Stomach (tissue), 9 donors: ENCODE measurements around the gene MYT1. TPM values are rescaled to one million over a fixed set of nuclear protein-coding genes. Genes with fewer than 3 reads are reported as not detected.

Experiments
- DNase-seq, 2 donors: peaks; one replicate each; pipeline versions ENCODE4 v3.0.0 to v3.0.0-alpha.2; 2013 to 2019
- H3K27ac ChIP-seq, 5 donors: fragments of 200-600 bp in 4 of 5; sonication (generic) in 4 of 5; one replicate each; pipeline ENCODE4 v1.5.1; 2013 to 2019; ENCODE audit warnings: mild to moderate bottlenecking in 1 of 5, moderate library complexity in 1 of 5
- H3K27me3 ChIP-seq, 3 donors: fragments of 200-600 bp; sonication (generic); one replicate each; pipeline ENCODE4 v1.5.1; 2017 to 2019; ENCODE audit warnings: mixed run types in 1 of 3
- H3K36me3 ChIP-seq, 4 donors: fragments of 200-600 bp; sonication (generic); 1 replicate in 3 of 4; 2 replicates in 1 of 4; pipeline ENCODE4 v1.5.1; 2016 to 2019
- H3K4me1 ChIP-seq, 4 donors: fragments of 200-600 bp; sonication (generic); one replicate each; pipeline ENCODE4 v1.5.1; 2016 to 2019
- H3K4me3 ChIP-seq, 4 donors: fragments of 200-600 bp; sonication (generic) in 3 of 4; one replicate each; pipeline ENCODE4 v1.5.1; 2016 to 2019; ENCODE audit warnings: mild to moderate bottlenecking in 1 of 4
- H3K9me3 ChIP-seq, 4 donors: fragments of 200-600 bp; sonication (generic); one replicate each; pipeline ENCODE4 v1.5.1; 2016 to 2019
- CTCF ChIP-seq, 7 experiments: fragments of 450-650 bp in 4 of 7; fragments of 200-600 bp in 3 of 7; sonication (generic) in 3 of 7; IDR thresholded peaks; one replicate each; pipeline ENCODE4 v1.5.1; 2016 to 2019; ENCODE audit warnings: antibody characterized with exemption in 7 of 7, control low read depth in 2 of 7, mild to moderate bottlenecking in 1 of 7
- EP300 ChIP-seq: sonication (generic); formaldehyde crosslinking; IDR thresholded peaks from one replicate; pipeline ENCODE4 v1.6.1; 2017; ENCODE audit warnings: antibody characterized with exemption
- POLR2A ChIP-seq, 4 donors: fragments of 450-650 bp; IDR thresholded peaks; one replicate each; pipeline ENCODE4 v1.6.1; 2016; ENCODE audit warnings: antibody characterized with exemption in 4 of 4, control low read depth in 2 of 4, mild to moderate bottlenecking in 1 of 4, moderate library complexity in 1 of 4
- POLR2AphosphoS5 ChIP-seq, 3 donors: sonication (generic); formaldehyde crosslinking; IDR thresholded peaks; one replicate each; pipeline ENCODE4 v1.6.1; 2016; ENCODE audit warnings: antibody characterized with exemption in 3 of 3
- WGBS, 5 donors: extraction: QIAGEN DNeasy Blood & Tissue Kit in 3 of 5; methylation state at CpG; one replicate each; pipeline versions ENCODE4 v1.1.5 to v1.1.7; 2013 to 2018; 5-methylcytosine and 5-hydroxymethylcytosine counted together
- intact Hi-C: fragments of 100-400 bp; cut with DNase I; formaldehyde crosslinking; loops from one replicate; pipeline ENCODE4 v1.15.1; 2023; ENCODE audit warnings: low total_unique reads
- polyA plus RNA-seq, 3 donors: library from polyadenylated mRNA; stranded (reverse); fragments of 200-250 nt; gene quantifications; one replicate each; pipeline ENCODE4 v1.2.3, GENCODE V29; 2013
- total RNA-seq, 5 donors: library from RNA; depleted of rRNA; stranded (reverse); fragments of >200 nt; gene quantifications; one replicate each; pipeline versions ENCODE4 v1.1.0 to v1.2.3, GENCODE V29; 2014 to 2016
- donor health status: healthy with polysubstance abuse.
- donor health status: Bipolar disorder and iron deficiency.
- donor health status: healthy.

MYT1 gene
- total and polyA plus RNA-seq, 8 donors = 0.08 to 0.55 (median 0.25) TPM; not detected in 5

GRCh38 chr20:64238115-64238825, 74.0 kb downstream of the MYT1 start:
- Histone ChIP-seq H3K27me3 (no peaks in the 10 kb centered on the region), H3K9me3 (no peaks in the 10 kb centered on the region), H3K4me3 (no peak overlapping the region), H3K4me1 (peaks cover 0 to 6% (median 0%) of the 10 kb centered on the region in 4 donors), H3K27ac (no peak overlapping the region), H3K36me3 (no peaks in the 10 kb centered on the region)
- intact Hi-C loops = no loop called here
- 60 to 71% (median 63%) methylated on average over 11 of the region's 11 CpGs for WGBS, 5 donors
- DNase-seq = no peak
- TF ChIP-seq POLR2AphosphoS5 (IDR thresholded peaks at IDR 0.05) = no peak

- Histone ChIP-seq H3K4me3 (no peak overlapping the region), H3K36me3 (no peaks in the 10 kb centered on the region), H3K4me1 (peaks cover 0 to 2% (median 0%) of the 10 kb centered on the region in 4 donors), H3K27ac (no peak overlapping the region), H3K9me3 (no peaks in the 10 kb centered on the region), H3K27me3 (no peaks in the 10 kb centered on the region)
- 53 to 77% (median 68%) methylated on average over 5 to 7 of the region's 7 CpGs for WGBS, 5 donors
- no peak for TF ChIP-seq CTCF (IDR thresholded peaks at IDR 0.05)
- TF ChIP-seq EP300 = no peak
- no peak for TF ChIP-seq POLR2A (IDR thresholded peaks at IDR 0.05)
- TF ChIP-seq POLR2AphosphoS5 (IDR thresholded peaks at IDR 0.05) = no peak
- intact Hi-C loops = no loop called here
- DNase-seq = no peak
Measured at GRCh38 chr20:64238851-64239387, 74.7 kb downstream of the MYT1 start.

GRCh38 chr20:64239449-64240242, 75.4 kb downstream of the MYT1 start:
- DNase-seq = no peak
- 86 to 91% (median 87%) methylated on average over 18 to 19 of the region's 19 CpGs for WGBS, 5 donors
- H3K9me3 ChIP-seq = no peaks in the 10 kb centered on the region
- H3K4me3 ChIP-seq = no peak overlapping the region
- H3K36me3 ChIP-seq = no peaks in the 10 kb centered on the region
- H3K27ac ChIP-seq = no peak overlapping the region
- intact Hi-C loops = no loop called here
- TF ChIP-seq POLR2AphosphoS5 (IDR thresholded peaks at IDR 0.05) (no peak), EP300 (no peak), POLR2A (IDR thresholded peaks at IDR 0.05) (no peak), CTCF (IDR thresholded peaks at IDR 0.05) (no peak)
- H3K4me1 ChIP-seq = no peaks in the 10 kb centered on the region
- H3K27me3 ChIP-seq = peaks cover 0 to 6% (median 0%) of the 10 kb centered on the region in 3 donors

GRCh38 chr20:64240243-64241015, 76.2 kb downstream of the MYT1 start:
- WGBS, 5 donors = 85 to 91% (median 88%) methylated on average over 23 to 26 of the region's 26 CpGs
- Histone ChIP-seq H3K9me3 (no peaks in the 10 kb centered on the region), H3K4me3 (no peak overlapping the region), H3K36me3 (no peaks in the 10 kb centered on the region), H3K4me1 (no peaks in the 10 kb centered on the region), H3K27ac (no peak overlapping the region), H3K27me3 (peaks cover 0 to 14% (median 0%) of the 10 kb centered on the region in 3 donors)
- DNase-seq = no peak
- intact Hi-C loops = no loop called here
- TF ChIP-seq CTCF (IDR thresholded peaks at IDR 0.05) (no peak), POLR2AphosphoS5 (IDR thresholded peaks at IDR 0.05) (no peak), EP300 (no peak), POLR2A (IDR thresholded peaks at IDR 0.05) (no peak)
